Neural cell (in vitro differentiated cells): ENCODE measurements around the gene PIM2.

Experiments
- EZH2 ChIP-seq: fragments of 200-600, 300-800 bp; shearing (Covaris generic), sonication (generic); IDR thresholded peaks from 2 replicates; pipeline ENCODE4 v1.6.1; 2014; ENCODE audit warnings: antibody characterized with exemption, low read length, borderline replicate concordance, mild to moderate bottlenecking; ENCODE audit not compliant: insufficient read depth, poor library complexity, severe bottlenecking
- POLR2AphosphoS5 ChIP-seq: IDR thresholded peaks from 2 replicates; pipeline ENCODE4 v1.6.1; 2012
- RAD21 ChIP-seq: fragments of 450-650 bp; conservative IDR thresholded peaks from 2 replicates; pipeline ENCODE4 v1.6.1; 2014; ENCODE audit warnings: antibody characterized with exemption, mild to moderate bottlenecking, moderate library complexity
- SMC3 ChIP-seq: fragments of 450-650 bp; conservative IDR thresholded peaks from 2 replicates; pipeline ENCODE4 v1.6.1; 2014; ENCODE audit warnings: antibody characterized with exemption, mild to moderate bottlenecking, moderate library complexity; ENCODE audit not compliant: poor library complexity
- TF ChIP-seq, protein P1 (sequence below): fragments of 450-650 bp; IDR thresholded peaks from 2 replicates; pipeline ENCODE4 v1.5.1; 2014; ENCODE audit warnings: antibody characterized with exemption, mild to moderate bottlenecking, moderate library complexity; ENCODE audit not compliant: poor library complexity, severe bottlenecking
- TF ChIP-seq, protein P2 (sequence below): IDR thresholded peaks from 2 replicates; pipeline ENCODE4 v1.6.1; 2012; ENCODE audit warnings: borderline replicate concordance

DNA sequence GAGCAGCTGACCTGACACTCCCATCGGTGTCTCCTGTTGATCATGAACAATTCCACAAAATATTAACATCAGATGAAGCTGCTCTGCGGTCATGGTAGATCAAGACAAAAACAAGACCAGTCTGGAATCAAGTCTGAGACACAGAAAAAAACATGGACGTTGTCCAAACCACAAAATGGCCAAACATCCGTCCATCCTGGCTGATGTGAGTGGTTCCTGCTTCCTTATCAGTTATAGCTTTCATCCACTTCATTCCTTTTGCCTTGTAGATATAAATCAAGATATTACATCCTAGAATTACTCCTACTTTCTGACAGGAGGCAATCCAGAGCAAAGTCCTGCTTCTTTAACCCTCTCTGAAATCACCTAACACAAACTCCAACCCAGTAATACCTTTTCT, 54.6 kb downstream of the PIM2 start:
- TF ChIP-seq, protein P1, sequence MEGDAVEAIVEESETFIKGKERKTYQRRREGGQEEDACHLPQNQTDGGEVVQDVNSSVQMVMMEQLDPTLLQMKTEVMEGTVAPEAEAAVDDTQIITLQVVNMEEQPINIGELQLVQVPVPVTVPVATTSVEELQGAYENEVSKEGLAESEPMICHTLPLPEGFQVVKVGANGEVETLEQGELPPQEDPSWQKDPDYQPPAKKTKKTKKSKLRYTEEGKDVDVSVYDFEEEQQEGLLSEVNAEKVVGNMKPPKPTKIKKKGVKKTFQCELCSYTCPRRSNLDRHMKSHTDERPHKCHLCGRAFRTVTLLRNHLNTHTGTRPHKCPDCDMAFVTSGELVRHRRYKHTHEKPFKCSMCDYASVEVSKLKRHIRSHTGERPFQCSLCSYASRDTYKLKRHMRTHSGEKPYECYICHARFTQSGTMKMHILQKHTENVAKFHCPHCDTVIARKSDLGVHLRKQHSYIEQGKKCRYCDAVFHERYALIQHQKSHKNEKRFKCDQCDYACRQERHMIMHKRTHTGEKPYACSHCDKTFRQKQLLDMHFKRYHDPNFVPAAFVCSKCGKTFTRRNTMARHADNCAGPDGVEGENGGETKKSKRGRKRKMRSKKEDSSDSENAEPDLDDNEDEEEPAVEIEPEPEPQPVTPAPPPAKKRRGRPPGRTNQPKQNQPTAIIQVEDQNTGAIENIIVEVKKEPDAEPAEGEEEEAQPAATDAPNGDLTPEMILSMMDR, result no peak
- TF ChIP-seq POLR2AphosphoS5, result no peak
- TF ChIP-seq, protein P2, sequence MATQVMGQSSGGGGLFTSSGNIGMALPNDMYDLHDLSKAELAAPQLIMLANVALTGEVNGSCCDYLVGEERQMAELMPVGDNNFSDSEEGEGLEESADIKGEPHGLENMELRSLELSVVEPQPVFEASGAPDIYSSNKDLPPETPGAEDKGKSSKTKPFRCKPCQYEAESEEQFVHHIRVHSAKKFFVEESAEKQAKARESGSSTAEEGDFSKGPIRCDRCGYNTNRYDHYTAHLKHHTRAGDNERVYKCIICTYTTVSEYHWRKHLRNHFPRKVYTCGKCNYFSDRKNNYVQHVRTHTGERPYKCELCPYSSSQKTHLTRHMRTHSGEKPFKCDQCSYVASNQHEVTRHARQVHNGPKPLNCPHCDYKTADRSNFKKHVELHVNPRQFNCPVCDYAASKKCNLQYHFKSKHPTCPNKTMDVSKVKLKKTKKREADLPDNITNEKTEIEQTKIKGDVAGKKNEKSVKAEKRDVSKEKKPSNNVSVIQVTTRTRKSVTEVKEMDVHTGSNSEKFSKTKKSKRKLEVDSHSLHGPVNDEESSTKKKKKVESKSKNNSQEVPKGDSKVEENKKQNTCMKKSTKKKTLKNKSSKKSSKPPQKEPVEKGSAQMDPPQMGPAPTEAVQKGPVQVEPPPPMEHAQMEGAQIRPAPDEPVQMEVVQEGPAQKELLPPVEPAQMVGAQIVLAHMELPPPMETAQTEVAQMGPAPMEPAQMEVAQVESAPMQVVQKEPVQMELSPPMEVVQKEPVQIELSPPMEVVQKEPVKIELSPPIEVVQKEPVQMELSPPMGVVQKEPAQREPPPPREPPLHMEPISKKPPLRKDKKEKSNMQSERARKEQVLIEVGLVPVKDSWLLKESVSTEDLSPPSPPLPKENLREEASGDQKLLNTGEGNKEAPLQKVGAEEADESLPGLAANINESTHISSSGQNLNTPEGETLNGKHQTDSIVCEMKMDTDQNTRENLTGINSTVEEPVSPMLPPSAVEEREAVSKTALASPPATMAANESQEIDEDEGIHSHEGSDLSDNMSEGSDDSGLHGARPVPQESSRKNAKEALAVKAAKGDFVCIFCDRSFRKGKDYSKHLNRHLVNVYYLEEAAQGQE, result no peak
- TF ChIP-seq RAD21, result no peak
- TF ChIP-seq SMC3, result no peak
- TF ChIP-seq EZH2, result no peak
